Endodermal cell (in vitro differentiated cells): ENCODE measurements around the gene ITPKA. TPM values are rescaled to one million over a fixed set of nuclear protein-coding genes. Genes with fewer than 3 reads are reported as not detected.

Experiments
- DNase-seq: peaks from one replicate; pipeline ENCODE4 v3.0.0-alpha.2; 2017
- H3K27ac ChIP-seq: 2 replicates; pipeline ENCODE4 v1.5.1; 2013; ENCODE audit warnings: mild to moderate bottlenecking, low read depth, low read length, moderate library complexity
- H3K27me3 ChIP-seq: 2 replicates; pipeline ENCODE4 v1.6.1; 2013; ENCODE audit warnings: mild to moderate bottlenecking, low read length, moderate library complexity; ENCODE audit not compliant: insufficient read depth, control insufficient read depth, poor library complexity, severe bottlenecking
- H3K36me3 ChIP-seq: 2 replicates; pipeline ENCODE4 v1.7.0; 2013; ENCODE audit warnings: mild to moderate bottlenecking, low read length, moderate library complexity; ENCODE audit not compliant: control insufficient read depth, insufficient read depth
- H3K4me1 ChIP-seq: one replicate; pipeline ENCODE4 v1.7.0; 2013; ENCODE audit warnings: low read length; ENCODE audit not compliant: control insufficient read depth, insufficient read depth
- H3K4me3 ChIP-seq: 2 replicates; pipeline ENCODE4 v1.5.1; 2013; ENCODE audit warnings: mild to moderate bottlenecking, low read length, moderate library complexity
- H3K9ac ChIP-seq: 2 replicates; pipeline ENCODE4 v1.6.1; 2013; ENCODE audit warnings: mild to moderate bottlenecking, low read length, moderate library complexity; ENCODE audit not compliant: poor library complexity, severe bottlenecking; ENCODE audit errors: extremely low read depth
- H3K9me3 ChIP-seq: 2 replicates; pipeline ENCODE4 v1.6.1; 2013; ENCODE audit warnings: mild to moderate bottlenecking, low read length, moderate library complexity; ENCODE audit not compliant: control insufficient read depth
- H3K27ac Mint-ChIP-seq: 2 replicates; pipeline ENCODE4 v1.8.0; 2020; ENCODE audit warnings: mixed read lengths
- H3K27me3 Mint-ChIP-seq: 2 replicates; pipeline ENCODE4 v1.8.0; 2021; ENCODE audit warnings: mild to moderate bottlenecking, mixed read lengths; ENCODE audit not compliant: insufficient read depth
- H3K36me3 Mint-ChIP-seq: 2 replicates; pipeline ENCODE4 v1.8.0; 2020; ENCODE audit warnings: low read depth, mixed read lengths
- H3K4me1 Mint-ChIP-seq: 2 replicates; pipeline ENCODE4 v1.8.0; 2020; ENCODE audit warnings: mixed read lengths
- H3K4me3 Mint-ChIP-seq: 2 replicates; pipeline ENCODE4 v1.8.0; 2020; ENCODE audit warnings: mild to moderate bottlenecking, moderate library complexity, mixed read lengths
- H3K9me3 Mint-ChIP-seq: 2 replicates; pipeline ENCODE4 v1.8.0; 2020; ENCODE audit warnings: mild to moderate bottlenecking, mixed read lengths
- WGBS, 2 experiments: methylation state at CpG; one replicate each; pipeline versions ENCODE4 v1.1.5 to v1.1.7; 2013; ENCODE audit warnings: missing lambda C conversion rate in 2 of 2, mixed read lengths in 1 of 2; ENCODE audit not compliant: insufficient coverage in 1 of 2, insufficient read length in 1 of 2; 5-methylcytosine and 5-hydroxymethylcytosine counted together
- total RNA-seq, 2 donors: library from RNA; stranded (reverse); fragmentation: NEBNext Ultra II Directional in 1 of 2; extraction: Animal tissue kit (Norgen Biotek cat#: 25700) in 1 of 2; gene quantifications; 2 replicates in 1 of 2; 3 replicates in 1 of 2; pipeline ENCODE4 v1.2.1, GENCODE V29; 2021
- TF ChIP-seq, protein P1 (sequence below): fragments of 200-600 bp; sonication (generic); conservative IDR thresholded peaks from 2 replicates; pipeline ENCODE4 v1.5.0; 2021; ENCODE audit warnings: antibody characterized with exemption, mild to moderate bottlenecking

ITPKA gene
- total RNA-seq, 2 donors from 2014 or later = 0.75 to 1.2 TPM

DNA sequence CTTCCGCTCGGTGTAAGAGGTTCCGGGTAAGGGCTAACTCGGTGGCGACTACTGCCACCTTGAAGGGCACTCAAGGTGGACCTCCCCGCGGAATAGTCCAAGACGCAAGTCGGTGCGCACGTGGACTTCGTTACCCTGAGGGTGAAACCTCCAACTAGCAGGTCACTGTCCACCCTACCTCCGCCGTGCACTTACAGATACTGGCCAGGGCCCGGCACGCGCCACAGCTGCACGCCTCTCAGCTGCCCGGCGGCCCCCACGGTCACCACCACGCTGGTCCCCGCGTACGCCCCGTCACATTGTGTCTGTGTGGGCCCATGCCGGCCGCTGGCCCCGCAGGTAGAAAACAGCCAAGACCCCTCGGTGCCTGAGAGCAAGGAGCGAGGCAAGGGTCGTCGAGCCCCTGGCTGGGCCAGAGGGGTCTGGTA lies 18.9 kb downstream of the ITPKA start:
- Mint-ChIP-seq H3K27ac (no peak overlapping the region), H3K27me3 (peaks cover 66% of the 10 kb centered on the region), H3K36me3 (peaks cover 19% of the 10 kb centered on the region), H3K9me3 (no peaks in the 10 kb centered on the region), H3K4me3 (peak overlapping the region; percentile 57), H3K4me1 (peaks cover 7% of the 10 kb centered on the region)
- Histone ChIP-seq H3K27me3 (peaks cover 72% of the 10 kb centered on the region), H3K4me3 (peak overlapping the region; percentile 52), H3K27ac (no peak overlapping the region), H3K9ac (no peak overlapping the region), H3K36me3 (peaks cover 8% of the 10 kb centered on the region), H3K4me1 (peaks cover 7% of the 10 kb centered on the region), H3K9me3 (no peaks in the 10 kb centered on the region)
- 14 to 19% methylated on average over 29 to 33 of the region's 33 CpGs for WGBS, 2 experiments
- DNase-seq = no peak
- TF ChIP-seq, protein P1, sequence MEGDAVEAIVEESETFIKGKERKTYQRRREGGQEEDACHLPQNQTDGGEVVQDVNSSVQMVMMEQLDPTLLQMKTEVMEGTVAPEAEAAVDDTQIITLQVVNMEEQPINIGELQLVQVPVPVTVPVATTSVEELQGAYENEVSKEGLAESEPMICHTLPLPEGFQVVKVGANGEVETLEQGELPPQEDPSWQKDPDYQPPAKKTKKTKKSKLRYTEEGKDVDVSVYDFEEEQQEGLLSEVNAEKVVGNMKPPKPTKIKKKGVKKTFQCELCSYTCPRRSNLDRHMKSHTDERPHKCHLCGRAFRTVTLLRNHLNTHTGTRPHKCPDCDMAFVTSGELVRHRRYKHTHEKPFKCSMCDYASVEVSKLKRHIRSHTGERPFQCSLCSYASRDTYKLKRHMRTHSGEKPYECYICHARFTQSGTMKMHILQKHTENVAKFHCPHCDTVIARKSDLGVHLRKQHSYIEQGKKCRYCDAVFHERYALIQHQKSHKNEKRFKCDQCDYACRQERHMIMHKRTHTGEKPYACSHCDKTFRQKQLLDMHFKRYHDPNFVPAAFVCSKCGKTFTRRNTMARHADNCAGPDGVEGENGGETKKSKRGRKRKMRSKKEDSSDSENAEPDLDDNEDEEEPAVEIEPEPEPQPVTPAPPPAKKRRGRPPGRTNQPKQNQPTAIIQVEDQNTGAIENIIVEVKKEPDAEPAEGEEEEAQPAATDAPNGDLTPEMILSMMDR = no peak

DNA sequence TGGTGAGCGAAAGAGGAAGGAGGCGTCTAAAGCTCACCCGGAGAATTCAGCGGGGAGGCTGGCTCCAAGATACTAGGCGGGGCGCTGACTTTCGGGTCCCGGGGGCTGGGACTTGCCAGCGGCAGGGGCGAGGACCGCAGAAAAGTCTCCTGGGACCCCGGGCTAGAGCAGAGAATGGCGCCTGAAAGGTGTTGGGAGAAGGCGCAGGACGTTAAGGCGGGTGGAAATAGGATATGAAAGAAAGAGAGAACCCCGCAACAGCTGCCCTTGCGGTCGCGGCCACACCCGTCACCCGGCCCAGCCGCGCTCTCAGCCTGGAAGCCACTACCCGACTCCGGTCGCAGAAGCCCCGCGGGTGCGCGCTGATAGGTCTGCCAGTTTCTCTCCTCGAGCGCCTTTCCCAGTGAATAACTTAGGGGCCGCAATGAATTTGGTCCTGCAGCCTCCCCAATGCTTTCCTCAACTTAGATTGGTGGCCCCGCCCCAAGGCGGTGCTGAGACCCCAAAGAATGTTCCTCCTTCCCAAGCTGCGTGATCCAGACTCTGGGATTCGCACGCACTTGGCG lies 19.3 kb downstream of the ITPKA start:
- Histone ChIP-seq H3K9me3 (no peaks in the 10 kb centered on the region), H3K4me1 (peaks cover 7% of the 10 kb centered on the region), H3K9ac (no peak overlapping the region), H3K36me3 (peaks cover 13% of the 10 kb centered on the region), H3K4me3 (peak overlapping the region; percentile 52), H3K27me3 (peaks cover 67% of the 10 kb centered on the region), H3K27ac (no peak overlapping the region)
- H3K27ac Mint-ChIP-seq = no peak overlapping the region
- peaks cover 61% of the 10 kb centered on the region for H3K27me3 Mint-ChIP-seq
- peaks cover 24% of the 10 kb centered on the region for H3K36me3 Mint-ChIP-seq
- H3K4me1 Mint-ChIP-seq = peaks cover 7% of the 10 kb centered on the region
- 4% methylated on average over 35 to 40 of the region's 40 CpGs for WGBS, 2 experiments
- H3K9me3 Mint-ChIP-seq = no peaks in the 10 kb centered on the region
- H3K4me3 Mint-ChIP-seq = peak overlapping the region; percentile 57
- DNase-seq = peak; percentile 81
- TF ChIP-seq, protein P1 = no peak

DNA sequence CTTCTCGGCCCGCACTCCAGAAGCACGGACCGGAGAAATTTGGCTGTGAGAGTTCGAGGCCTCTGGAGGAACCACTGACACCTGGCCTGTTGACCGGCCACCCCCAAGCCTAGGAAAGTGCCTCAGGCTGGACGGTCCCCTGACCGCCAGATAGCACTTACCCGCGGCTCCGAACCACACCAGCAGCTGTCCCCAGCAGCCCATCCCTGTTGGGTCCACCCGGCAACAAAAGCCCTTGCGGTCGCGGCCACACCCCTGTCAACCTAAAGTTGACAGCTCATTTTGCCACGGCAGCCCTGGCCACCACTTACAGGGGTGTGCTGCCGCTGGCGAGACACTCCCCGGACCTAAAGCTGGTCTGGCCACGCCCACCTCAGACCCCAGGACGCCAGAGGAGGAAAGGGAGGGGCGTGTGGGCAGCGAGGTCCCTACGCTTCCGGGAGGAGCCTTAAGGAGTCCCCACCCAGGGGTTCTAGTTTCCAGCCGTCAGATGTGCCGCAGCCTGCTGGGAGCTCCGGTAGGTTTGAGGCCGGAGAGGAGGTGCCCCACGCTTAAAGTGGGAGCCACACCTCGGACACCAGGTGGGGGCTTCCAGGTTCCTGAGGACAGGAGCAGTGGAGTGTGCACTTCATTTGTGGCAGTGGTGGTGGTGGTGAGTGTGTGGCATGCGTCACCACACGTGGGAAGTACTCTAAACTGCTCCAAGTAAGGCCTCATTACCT lies 20.0 kb downstream of the ITPKA start, which contains the start of gene LTK:
LTK (minus strand) TSS at position 322 of the 722 bp plus-strand sequence; CDS start at position 204, 118 bp downstream.
- TF ChIP-seq, protein P1 = no peak
- no peak within 1 kb of the TSS for H3K27ac Mint-ChIP-seq
- no peaks in the 10 kb centered on the region for H3K9me3 Mint-ChIP-seq
- Histone ChIP-seq H3K27ac (no peak within 1 kb of the TSS), H3K9me3 (no peaks in the 10 kb centered on the region), H3K4me3 (peak within 1 kb of the TSS; percentile 52), H3K9ac (no peak within 1 kb of the TSS), H3K27me3 (peaks cover 60% of the 10 kb centered on the region), H3K4me1 (peaks cover 7% of the 10 kb centered on the region), H3K36me3 (peaks cover 15% of the 10 kb centered on the region)
- peak within 1 kb of the TSS; percentile 57 for H3K4me3 Mint-ChIP-seq
- H3K27me3 Mint-ChIP-seq = peaks cover 56% of the 10 kb centered on the region
- 11 to 19% methylated on average over 10 to 33 of the region's 33 CpGs for WGBS, 2 experiments
- peak; percentile 83 for DNase-seq
- peaks cover 7% of the 10 kb centered on the region for H3K4me1 Mint-ChIP-seq
- peaks cover 26% of the 10 kb centered on the region for H3K36me3 Mint-ChIP-seq
